ENCODE measurements around the gene DDOST. TPM values are rescaled to one million over a fixed set of nuclear protein-coding genes. Genes with fewer than 3 reads are reported as not detected.

Gene DDOST
- total RNA-seq, 1 experiment from 2014 or later, result 238 TPM

DNA sequence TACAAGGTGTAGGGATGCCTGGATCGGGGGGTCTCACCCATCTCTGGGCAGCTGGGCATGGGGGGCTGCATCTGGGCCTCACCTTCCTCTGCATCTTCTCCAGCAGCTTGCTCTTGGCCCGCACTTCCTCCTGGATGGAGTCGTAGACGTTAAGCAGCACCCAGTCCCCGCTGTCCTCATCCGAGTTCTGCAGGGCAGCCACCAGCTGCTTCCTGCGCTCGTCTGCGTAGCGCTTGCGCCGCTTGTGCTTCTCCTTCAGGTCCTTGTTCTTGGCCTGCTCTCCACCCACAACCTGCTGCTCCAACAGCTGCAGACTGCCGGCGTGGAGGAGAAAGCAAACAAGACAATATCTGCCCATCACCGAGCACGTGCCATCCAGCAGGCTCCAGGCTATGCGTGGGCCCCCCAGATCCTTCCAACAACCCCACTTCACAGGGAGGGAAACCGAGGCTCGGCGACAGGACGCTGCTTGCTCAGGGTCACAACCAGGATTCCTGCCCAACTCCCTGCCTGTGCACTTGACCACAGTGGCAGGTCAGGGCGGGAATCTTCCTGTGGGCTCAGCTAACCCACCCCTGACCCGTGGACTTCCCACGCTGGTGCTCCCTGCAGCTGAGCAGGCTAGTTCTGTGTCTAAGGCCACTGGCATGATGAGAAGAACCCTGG lies 21.5 kb upstream of the DDOST start:
- Histone ChIP-seq H3K4me1 (ENCODE audit: insufficient read depth, low read length, poor library complexity, severe bottlenecking) (no peaks in the 10 kb centered on the region), H3K27ac (ENCODE audit: low read depth, low read length, poor library complexity, severe bottlenecking) (no peak overlapping the region), H3K4me3 (ENCODE audit: low read depth, low read length, poor library complexity, severe bottlenecking) (no peak overlapping the region), H3K9me3 (ENCODE audit: low read depth, low read length, poor library complexity, severe bottlenecking) (no peaks in the 10 kb centered on the region), H3K27me3 (replicated peaks; ENCODE audit: insufficient read depth, low read depth, low read length, poor library complexity) (no peaks in the 10 kb centered on the region), H3K36me3 (ENCODE audit: insufficient read depth, low read length, poor library complexity, severe bottlenecking) (no peaks in the 10 kb centered on the region)
- no peak for DNase-seq (ENCODE audit: low spot score)
- intact Hi-C loops (cut with micrococcal nuclease; ENCODE audit: unreplicated experiment), result no loop called here
- CTCF ChIA-PET, result no interaction called here
- POLR2A ChIA-PET (ENCODE audit: low non-redundant PET), result no interaction called here
- BruUV-seq (replicated peaks), result no TSS peak
- no peak for TF ChIP-seq EZH2 (IDR thresholded peaks at IDR 0.05; ENCODE audit: borderline replicate concordance, low read depth, low read length, poor library complexity, severe bottlenecking)
- TF ChIP-seq, protein P1, sequence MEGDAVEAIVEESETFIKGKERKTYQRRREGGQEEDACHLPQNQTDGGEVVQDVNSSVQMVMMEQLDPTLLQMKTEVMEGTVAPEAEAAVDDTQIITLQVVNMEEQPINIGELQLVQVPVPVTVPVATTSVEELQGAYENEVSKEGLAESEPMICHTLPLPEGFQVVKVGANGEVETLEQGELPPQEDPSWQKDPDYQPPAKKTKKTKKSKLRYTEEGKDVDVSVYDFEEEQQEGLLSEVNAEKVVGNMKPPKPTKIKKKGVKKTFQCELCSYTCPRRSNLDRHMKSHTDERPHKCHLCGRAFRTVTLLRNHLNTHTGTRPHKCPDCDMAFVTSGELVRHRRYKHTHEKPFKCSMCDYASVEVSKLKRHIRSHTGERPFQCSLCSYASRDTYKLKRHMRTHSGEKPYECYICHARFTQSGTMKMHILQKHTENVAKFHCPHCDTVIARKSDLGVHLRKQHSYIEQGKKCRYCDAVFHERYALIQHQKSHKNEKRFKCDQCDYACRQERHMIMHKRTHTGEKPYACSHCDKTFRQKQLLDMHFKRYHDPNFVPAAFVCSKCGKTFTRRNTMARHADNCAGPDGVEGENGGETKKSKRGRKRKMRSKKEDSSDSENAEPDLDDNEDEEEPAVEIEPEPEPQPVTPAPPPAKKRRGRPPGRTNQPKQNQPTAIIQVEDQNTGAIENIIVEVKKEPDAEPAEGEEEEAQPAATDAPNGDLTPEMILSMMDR (conservative IDR thresholded peaks at IDR 0.05; ENCODE audit: low read depth, low read length), result no peak

GRCh38 chr1:20681999-20682398 lies 20.8 kb upstream of the DDOST start:
- Histone ChIP-seq H3K4me1 (ENCODE audit: insufficient read depth, low read length, poor library complexity, severe bottlenecking) (no peaks in the 10 kb centered on the region), H3K9me3 (ENCODE audit: low read depth, low read length, poor library complexity, severe bottlenecking) (no peaks in the 10 kb centered on the region), H3K27me3 (replicated peaks; ENCODE audit: insufficient read depth, low read depth, low read length, poor library complexity) (no peaks in the 10 kb centered on the region), H3K4me3 (ENCODE audit: low read depth, low read length, poor library complexity, severe bottlenecking) (no peak overlapping the region), H3K36me3 (ENCODE audit: insufficient read depth, low read length, poor library complexity, severe bottlenecking) (no peaks in the 10 kb centered on the region), H3K27ac (ENCODE audit: low read depth, low read length, poor library complexity, severe bottlenecking) (no peak overlapping the region)
- ChIA-PET POLR2A (ENCODE audit: low non-redundant PET) (no interaction called here), CTCF (interaction anchor here (0.6 kb wide), 1 partner anchor 11 kb away, joined by 13 read pairs; no protein-coding TSS in a partner anchor)
- intact Hi-C loops (cut with micrococcal nuclease; ENCODE audit: unreplicated experiment), result no loop called here
- no TSS peak for BruUV-seq (replicated peaks)
- DNase-seq (ENCODE audit: low spot score), result no peak
- TF ChIP-seq, protein P1 (conservative IDR thresholded peaks at IDR 0.05; ENCODE audit: low read depth, low read length), result no peak
- TF ChIP-seq EZH2 (IDR thresholded peaks at IDR 0.05; ENCODE audit: borderline replicate concordance, low read depth, low read length, poor library complexity, severe bottlenecking), result no peak

GRCh38 chr1:20680269-20680668 lies 19.1 kb upstream of the DDOST start:
- Histone ChIP-seq H3K4me1 (ENCODE audit: insufficient read depth, low read length, poor library complexity, severe bottlenecking) (no peaks in the 10 kb centered on the region), H3K4me3 (ENCODE audit: low read depth, low read length, poor library complexity, severe bottlenecking) (no peak overlapping the region), H3K9me3 (ENCODE audit: low read depth, low read length, poor library complexity, severe bottlenecking) (no peaks in the 10 kb centered on the region), H3K27ac (ENCODE audit: low read depth, low read length, poor library complexity, severe bottlenecking) (no peak overlapping the region), H3K27me3 (replicated peaks; ENCODE audit: insufficient read depth, low read depth, low read length, poor library complexity) (no peaks in the 10 kb centered on the region), H3K36me3 (ENCODE audit: insufficient read depth, low read length, poor library complexity, severe bottlenecking) (no peaks in the 10 kb centered on the region)
- intact Hi-C loops (cut with micrococcal nuclease; ENCODE audit: unreplicated experiment), result no loop called here
- no TSS peak for BruUV-seq (replicated peaks)
- ChIA-PET CTCF (no interaction called here), POLR2A (ENCODE audit: low non-redundant PET) (no interaction called here)
- no peak for DNase-seq (ENCODE audit: low spot score)
- TF ChIP-seq, protein P1 (conservative IDR thresholded peaks at IDR 0.05; ENCODE audit: low read depth, low read length), result no peak
- TF ChIP-seq EZH2 (IDR thresholded peaks at IDR 0.05; ENCODE audit: borderline replicate concordance, low read depth, low read length, poor library complexity, severe bottlenecking), result no peak
